Kidney epithelial cell (primary cell): ENCODE data around the gene ZNF213. TPM values are rescaled to one million over a fixed set of nuclear protein-coding genes. Genes with fewer than 3 reads are reported as not detected.

ENCODE experiments used
- DNase-seq: peaks from one replicate; pipeline ENCODE4 v3.0.0-alpha.2; 2010; ENCODE audit warnings: low read depth
- H3K27me3 ChIP-seq: 2 replicates; pipeline ENCODE4 v1.6.0; 2011; ENCODE audit warnings: low read length; ENCODE audit not compliant: control insufficient read depth, insufficient read depth
- H3K36me3 ChIP-seq: 2 replicates; pipeline ENCODE4 v1.5.1; 2011; ENCODE audit warnings: low read length; ENCODE audit not compliant: control insufficient read depth, insufficient read depth
- H3K4me3 ChIP-seq: 2 replicates; pipeline ENCODE4 v1.5.1; 2011; ENCODE audit warnings: low read depth, mild to moderate bottlenecking, control low read depth, low read length
- total RNA-seq: library from RNA; depleted of rRNA; stranded (reverse); fragments of >200 nt; gene quantifications from 2 replicates; pipeline ENCODE4 v1.2.3, GENCODE V29; 2015
- TF ChIP-seq, protein P1 (sequence below): IDR thresholded peaks from 2 replicates; pipeline ENCODE4 v1.5.1; 2011; ENCODE audit warnings: mild to moderate bottlenecking, moderate library complexity, low read length, control low read depth, inconsistent platforms; ENCODE audit not compliant: insufficient read depth, poor library complexity, severe bottlenecking

The ZNF213 gene
- total RNA-seq, 1 donor from 2014 or later, result 13.7 TPM

DNA sequence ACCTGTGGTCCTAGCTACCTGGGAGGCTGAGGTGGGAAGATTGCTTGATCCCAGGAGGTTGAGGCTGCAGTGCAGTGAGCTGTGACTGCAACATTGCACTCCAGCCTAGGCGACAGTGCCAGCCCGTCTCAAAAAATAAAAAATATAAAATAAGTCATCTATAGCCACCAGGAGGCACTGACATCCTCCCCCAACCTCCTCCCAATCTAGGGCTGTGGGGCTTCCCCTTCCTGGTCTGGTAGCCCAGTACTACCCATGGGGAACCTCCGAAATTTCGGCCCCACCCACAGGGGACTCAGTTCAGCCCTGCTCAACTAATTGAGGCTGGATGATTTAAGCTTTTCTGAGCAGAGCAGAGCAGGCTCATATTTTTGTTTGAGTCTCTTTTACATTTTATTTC, 39.0 kb upstream of the ZNF213 start:
- Histone ChIP-seq H3K4me3 (no peak overlapping the region), H3K27me3 (peaks cover 29% of the 10 kb centered on the region), H3K36me3 (no peaks in the 10 kb centered on the region)
- TF ChIP-seq, protein P1, sequence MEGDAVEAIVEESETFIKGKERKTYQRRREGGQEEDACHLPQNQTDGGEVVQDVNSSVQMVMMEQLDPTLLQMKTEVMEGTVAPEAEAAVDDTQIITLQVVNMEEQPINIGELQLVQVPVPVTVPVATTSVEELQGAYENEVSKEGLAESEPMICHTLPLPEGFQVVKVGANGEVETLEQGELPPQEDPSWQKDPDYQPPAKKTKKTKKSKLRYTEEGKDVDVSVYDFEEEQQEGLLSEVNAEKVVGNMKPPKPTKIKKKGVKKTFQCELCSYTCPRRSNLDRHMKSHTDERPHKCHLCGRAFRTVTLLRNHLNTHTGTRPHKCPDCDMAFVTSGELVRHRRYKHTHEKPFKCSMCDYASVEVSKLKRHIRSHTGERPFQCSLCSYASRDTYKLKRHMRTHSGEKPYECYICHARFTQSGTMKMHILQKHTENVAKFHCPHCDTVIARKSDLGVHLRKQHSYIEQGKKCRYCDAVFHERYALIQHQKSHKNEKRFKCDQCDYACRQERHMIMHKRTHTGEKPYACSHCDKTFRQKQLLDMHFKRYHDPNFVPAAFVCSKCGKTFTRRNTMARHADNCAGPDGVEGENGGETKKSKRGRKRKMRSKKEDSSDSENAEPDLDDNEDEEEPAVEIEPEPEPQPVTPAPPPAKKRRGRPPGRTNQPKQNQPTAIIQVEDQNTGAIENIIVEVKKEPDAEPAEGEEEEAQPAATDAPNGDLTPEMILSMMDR, result peak; percentile 15
- DNase-seq, result no peak

DNA sequence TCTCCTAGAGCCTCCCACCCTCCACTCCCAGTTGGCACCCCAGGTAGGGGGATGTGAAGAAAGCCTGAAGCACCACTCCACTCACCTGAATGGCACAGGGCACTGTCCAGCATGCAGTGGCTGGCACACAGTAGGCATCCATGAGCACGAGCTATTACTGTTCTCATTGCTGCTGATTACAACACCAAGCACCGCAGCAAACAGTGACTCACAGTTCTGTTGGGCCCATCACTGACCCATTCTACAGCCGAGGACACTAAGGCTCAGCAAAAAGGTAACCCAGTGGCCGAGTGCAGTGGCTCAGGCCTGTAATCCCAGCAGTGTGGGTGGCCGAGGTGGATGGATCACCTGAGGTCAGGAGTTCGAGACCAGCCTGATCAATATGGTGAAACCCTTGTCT, 38.5 kb upstream of the ZNF213 start:
- TF ChIP-seq, protein P1, result no peak
- Histone ChIP-seq H3K36me3 (no peaks in the 10 kb centered on the region), H3K27me3 (peaks cover 29% of the 10 kb centered on the region), H3K4me3 (no peak overlapping the region)
- DNase-seq, result no peak

DNA sequence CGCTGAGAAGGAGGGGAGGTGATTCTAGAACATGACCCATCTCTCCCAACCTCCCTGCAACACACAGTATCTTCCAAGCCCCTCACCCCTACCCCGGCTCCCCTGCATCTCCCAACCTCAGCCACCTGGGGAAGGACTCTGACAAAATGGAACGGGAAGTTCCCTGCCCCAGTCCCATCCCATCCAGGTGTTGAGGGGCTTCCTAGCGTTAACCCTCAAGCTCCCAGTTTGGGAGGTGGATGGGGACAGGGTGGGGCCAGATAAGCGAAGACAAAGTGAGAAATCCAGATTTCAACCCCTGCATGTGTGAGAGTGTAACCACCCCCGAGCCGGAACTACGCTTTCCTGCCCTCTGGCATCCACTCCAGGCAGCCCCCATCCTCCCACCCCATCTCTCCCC, 37.6 kb upstream of the ZNF213 start:
- TF ChIP-seq, protein P1, result no peak
- Histone ChIP-seq H3K36me3 (no peaks in the 10 kb centered on the region), H3K27me3 (peaks cover 22% of the 10 kb centered on the region), H3K4me3 (no peak overlapping the region)
- DNase-seq, result no peak

GRCh38 chr16:3098459-3099394, 36.1 kb upstream of the ZNF213 start, which contains the start of gene ZSCAN10:
Gene ZSCAN10 (minus strand): TSS chr16:3099294. CDS start chr16:3092937, 6,357 bp downstream.
- Histone ChIP-seq H3K4me3 (no peak within 1 kb of the TSS), H3K27me3 (peaks cover 12% of the 10 kb centered on the region), H3K36me3 (no peaks in the 10 kb centered on the region)
- DNase-seq, result no peak
- TF ChIP-seq, protein P1, result no peak

DNA sequence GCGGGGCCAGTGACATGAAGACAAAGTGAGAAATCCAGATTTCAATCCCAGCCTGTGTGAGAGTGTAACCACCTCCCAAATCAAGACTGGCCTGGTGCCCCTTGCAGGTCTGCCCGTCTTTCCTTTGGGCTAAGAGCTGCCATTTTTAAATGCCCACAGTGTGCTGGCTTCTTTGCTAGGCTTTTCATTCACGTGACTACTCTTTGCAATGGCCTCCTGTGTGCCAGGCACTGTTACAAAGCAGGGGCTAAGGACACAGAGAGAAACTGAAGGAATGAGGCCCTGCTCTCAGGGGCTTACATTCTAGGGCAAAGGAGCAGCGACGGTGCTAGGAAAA, 35.5 kb upstream of the ZNF213 start:
- TF ChIP-seq, protein P1, result no peak
- peaks cover 12% of the 10 kb centered on the region for H3K27me3 ChIP-seq
- no peaks in the 10 kb centered on the region for H3K36me3 ChIP-seq
- H3K4me3 ChIP-seq, result no peak overlapping the region
- no peak for DNase-seq
